Transverse colon (tissue), 4 donors: ENCODE data around the gene HDAC4. TPM values are rescaled to one million over a fixed set of nuclear protein-coding genes. Genes with fewer than 3 reads are reported as not detected.

Source experiments
- DNase-seq: peaks from one replicate; pipeline ENCODE4 v3.0.0-alpha.2; 2019
- H3K27ac ChIP-seq, 4 donors: fragments of 200-600 bp; sonication (generic); 2 replicates each; pipeline ENCODE4 v1.5.1; 2016 to 2018; ENCODE audit warnings: inconsistent platforms in 4 of 4
- H3K27me3 ChIP-seq: fragments of 200-600 bp; sonication (generic); 2 replicates; pipeline ENCODE4 v1.5.1; 2017; ENCODE audit warnings: inconsistent platforms
- H3K36me3 ChIP-seq, 4 donors: fragments of 200-600 bp; sonication (generic); 2 replicates each; pipeline ENCODE4 v1.5.1; 2017 to 2019; ENCODE audit warnings: inconsistent platforms in 4 of 4
- H3K4me1 ChIP-seq, 4 donors: fragments of 200-600 bp; sonication (generic); 2 replicates each; pipeline ENCODE4 v1.5.1; 2017 to 2020; ENCODE audit warnings: inconsistent platforms in 4 of 4
- H3K4me3 ChIP-seq, 4 donors: fragments of 200-600 bp; sonication (generic); 1 replicate in 1 of 4; 2 replicates in 3 of 4; pipeline versions ENCODE4 v1.5.1 to v1.6.1; 2017 to 2019; ENCODE audit warnings: inconsistent platforms in 4 of 4
- H3K9me3 ChIP-seq, 2 donors: fragments of 200-600 bp; sonication (generic); 2 replicates each; pipeline ENCODE4 v1.5.1; 2017 to 2019; ENCODE audit warnings: inconsistent platforms in 2 of 2
- CTCF ChIP-seq, 5 experiments: fragments of 200-600 bp in 3 of 5; fragments of 450-650 bp in 2 of 5; sonication (generic) in 3 of 5; IDR thresholded peaks; 1 replicate in 2 of 5; 2 replicates in 3 of 5; pipeline ENCODE4 v1.5.1; 2016 to 2017; ENCODE audit warnings: antibody characterized with exemption in 5 of 5, inconsistent platforms in 3 of 5, mild to moderate bottlenecking in 2 of 5, moderate library complexity in 1 of 5
- EP300 ChIP-seq: sonication (generic); formaldehyde crosslinking; IDR thresholded peaks from one replicate; pipeline ENCODE4 v1.6.1; 2017; ENCODE audit warnings: antibody characterized with exemption, low read depth
- POLR2A ChIP-seq: fragments of 450-650 bp; IDR thresholded peaks from one replicate; pipeline ENCODE4 v1.6.1; 2016; ENCODE audit warnings: antibody characterized with exemption, mild to moderate bottlenecking, moderate library complexity
- POLR2AphosphoS5 ChIP-seq, 3 donors: sonication (generic); formaldehyde crosslinking; IDR thresholded peaks; one replicate each; pipeline ENCODE4 v1.6.1; 2016; ENCODE audit warnings: antibody characterized with exemption in 3 of 3
- WGBS, 2 donors: methylation state at CpG; one replicate each; pipeline ENCODE4 v1.1.5; 2018; ENCODE audit warnings: low coverage in 1 of 2; 5-methylcytosine and 5-hydroxymethylcytosine counted together
- in situ Hi-C, 4 donors: fragments of 200-750 bp; cut with MboI; loops; one replicate each; pipeline versions ENCODE4 v1.15.0 to v1.15.1; 2017; ENCODE audit warnings: low sequenced_read_pairs in 3 of 4, low pct_ligation_motif_present in 1 of 4, low pct_unique_long_range_greater_than_20kb in 1 of 4
- intact Hi-C: fragments of 100-400 bp; cut with DNase I; formaldehyde crosslinking; loops from one replicate; pipeline ENCODE4 v1.15.1; 2023; ENCODE audit warnings: low total_unique reads
- total RNA-seq, 4 donors: library from RNA; depleted of rRNA; stranded (reverse); fragments of >200 nt; gene quantifications; one replicate each; pipeline ENCODE4 v1.1.0, GENCODE V29; 2016

HDAC4 gene
- total RNA-seq, 4 donors from 2014 or later: 33.9 to 192 (median 112) TPM

- 92% methylated on average over 2 to 12 of the region's 14 CpGs for WGBS, 2 donors
- Histone ChIP-seq H3K36me3 (peaks cover 0 to 25% (median 5%) of the 10 kb centered on the region in 4 donors), H3K27me3 (no peaks in the 10 kb centered on the region), H3K4me3 (no peak overlapping the region), H3K4me1 (no peaks in the 10 kb centered on the region), H3K27ac (no peak overlapping the region), H3K9me3 (no peaks in the 10 kb centered on the region)
- intact Hi-C loops (no loop called here), in situ Hi-C loops (no loop called here)
- peak; percentile 5 for DNase-seq
- TF ChIP-seq EP300: no peak
- TF ChIP-seq CTCF (IDR thresholded peaks at IDR 0.05): no peak
- TF ChIP-seq POLR2A: no peak
- no peak for TF ChIP-seq POLR2AphosphoS5 (IDR thresholded peaks at IDR 0.05)
Observed at GRCh38 chr2:239184968-239185903, 215.6 kb downstream of the HDAC4 start.

- H3K4me3 ChIP-seq: no peak overlapping the region
- 87 to 100% methylated on average over 1 to 2 of the region's 2 CpGs for WGBS, 2 donors
- no peaks in the 10 kb centered on the region for H3K4me1 ChIP-seq
- H3K27me3 ChIP-seq: no peaks in the 10 kb centered on the region
- intact Hi-C loops (no loop called here), in situ Hi-C loops (no loop called here)
- TF ChIP-seq CTCF (IDR thresholded peaks at IDR 0.05) (no peak), EP300 (no peak), POLR2AphosphoS5 (IDR thresholded peaks at IDR 0.05) (no peak), POLR2A (no peak)
- peak; percentile 4 for DNase-seq
- H3K27ac ChIP-seq: no peak overlapping the region
- peaks cover 0 to 18% (median 3%) of the 10 kb centered on the region in 4 donors for H3K36me3 ChIP-seq
- H3K9me3 ChIP-seq: no peaks in the 10 kb centered on the region
Observed at GRCh38 chr2:239184179-239184578, 216.6 kb downstream of the HDAC4 start.

GRCh38 chr2:239182981-239183791 is 217.6 kb downstream of the HDAC4 start:
- DNase-seq: no peak
- 80 to 89% methylated on average over 5 to 23 of the region's 23 CpGs for WGBS, 2 donors
- H3K4me1 ChIP-seq: no peaks in the 10 kb centered on the region
- H3K27me3 ChIP-seq: no peaks in the 10 kb centered on the region
- intact Hi-C loops: no loop called here
- H3K9me3 ChIP-seq: no peaks in the 10 kb centered on the region
- peaks cover 0 to 13% (median 3%) of the 10 kb centered on the region in 4 donors for H3K36me3 ChIP-seq
- TF ChIP-seq CTCF (IDR thresholded peaks at IDR 0.05) (no peak), EP300 (no peak), POLR2A (no peak), POLR2AphosphoS5 (IDR thresholded peaks at IDR 0.05) (no peak)
- no peak overlapping the region for H3K27ac ChIP-seq
- H3K4me3 ChIP-seq: no peak overlapping the region
- in situ Hi-C loops: no loop called here
